ENCODE measurements around the gene PAH. TPM values are rescaled to one million over a fixed set of nuclear protein-coding genes. Genes with fewer than 3 reads are reported as not detected.
A peak's percentile ranks its signal among the peaks of the same experiment; 100 is the strongest.

The PAH gene
- total RNA-seq, 1 donor from 2014 or later, result not detected

DNA sequence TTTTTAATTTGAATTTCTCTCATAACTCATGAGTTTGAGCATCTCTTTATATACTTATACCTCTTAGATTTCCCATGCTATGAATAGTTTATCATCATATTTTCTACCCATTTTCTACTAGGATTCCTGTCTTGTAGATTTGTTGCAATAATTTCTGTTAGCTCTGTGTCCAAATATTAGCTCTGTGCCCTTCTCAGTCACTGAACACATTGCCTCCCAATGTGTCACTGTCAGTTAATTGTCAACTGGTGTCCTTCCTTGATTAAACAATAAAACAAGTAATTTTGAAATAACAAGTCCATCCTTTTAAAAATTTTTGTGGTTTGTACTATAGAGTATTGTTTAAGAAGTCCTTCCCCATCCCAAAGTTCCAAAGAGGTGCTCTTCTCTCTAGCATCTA, 4.2 kb upstream of the PAH start:
- no peak for DNase-seq (ENCODE audit: low spot score in 2 of 2, unreplicated experiment in 2 of 2)
- Mint-ChIP-seq H3K27ac (no peak overlapping the region), H3K4me3 (no peak overlapping the region), H3K4me1 (no peaks in the 10 kb centered on the region), H3K9me3 (no peaks in the 10 kb centered on the region), H3K36me3 (no peaks in the 10 kb centered on the region), H3K27me3 (ENCODE audit: low read depth) (peaks cover 74% of the 10 kb centered on the region)
- no peak for TF ChIP-seq CTCF (IDR thresholded peaks at IDR 0.05; ENCODE audit: unreplicated experiment)

DNA sequence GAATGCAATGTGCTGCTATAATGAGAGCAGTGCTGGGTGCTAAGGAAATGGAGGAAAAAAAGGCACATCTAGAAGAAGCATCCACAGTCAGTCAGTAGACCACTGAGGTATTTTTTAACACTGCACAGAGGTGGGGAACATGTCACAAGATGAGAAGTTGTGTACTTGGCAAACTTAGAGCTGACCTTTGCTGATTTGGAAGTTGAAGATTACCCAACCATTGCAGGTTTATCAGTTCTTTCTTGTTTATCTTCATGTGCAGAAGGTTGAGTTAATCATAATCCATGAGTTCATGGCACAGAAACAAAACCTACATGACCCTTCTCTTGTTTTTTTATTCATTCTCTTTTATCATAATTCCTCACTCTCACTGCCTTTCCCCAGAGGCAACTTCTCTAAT, 3.2 kb upstream of the PAH start:
- Mint-ChIP-seq H3K9me3 (no peaks in the 10 kb centered on the region), H3K27ac (no peak overlapping the region), H3K4me1 (no peaks in the 10 kb centered on the region), H3K4me3 (no peak overlapping the region), H3K36me3 (no peaks in the 10 kb centered on the region), H3K27me3 (ENCODE audit: low read depth) (peaks cover 74% of the 10 kb centered on the region)
- no peak for TF ChIP-seq CTCF (IDR thresholded peaks at IDR 0.05; ENCODE audit: unreplicated experiment)
- no peak for DNase-seq (ENCODE audit: low spot score in 2 of 2, unreplicated experiment in 2 of 2)

- no peaks in the 10 kb centered on the region for H3K4me1 Mint-ChIP-seq
These were observed 1.8 kb upstream of the PAH start for GRCh38 chr12:102918840-102919239.

DNA sequence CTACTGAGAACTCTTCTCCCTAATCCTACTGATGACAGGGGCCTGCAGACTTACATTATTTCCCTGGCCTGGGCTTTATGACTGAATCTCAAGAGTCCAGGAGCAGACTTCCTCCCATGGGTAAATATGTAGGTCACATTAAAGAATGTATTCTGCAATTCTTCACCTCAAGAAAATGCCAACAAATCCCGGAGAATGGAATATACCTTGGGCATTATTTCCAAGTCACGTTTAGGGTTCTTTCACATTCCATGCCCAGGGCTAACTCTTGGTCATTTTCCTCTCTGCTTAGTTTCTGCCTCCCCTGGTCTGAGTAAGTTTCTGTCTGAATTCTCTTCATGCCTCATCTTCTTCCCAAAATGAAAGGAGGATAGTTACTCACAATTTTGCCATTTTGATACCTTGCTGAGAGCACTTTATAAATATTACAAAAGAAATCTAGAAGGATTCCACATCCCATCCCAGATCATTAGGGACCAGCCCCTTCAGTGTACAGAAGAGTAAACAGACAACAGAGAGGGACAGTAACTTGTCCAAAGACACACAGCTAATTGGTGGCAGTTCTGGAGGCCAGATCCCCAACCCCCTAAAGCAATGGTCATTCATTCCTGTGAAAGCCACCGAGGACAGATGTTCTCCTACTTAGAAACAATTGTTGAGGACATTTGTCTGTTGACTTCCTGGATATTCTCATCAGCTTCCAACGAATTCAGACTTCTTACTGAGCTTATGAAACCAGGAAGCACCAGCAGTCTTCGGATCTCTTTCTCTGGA, 605 bp downstream of the PAH start:
- H3K27me3 Mint-ChIP-seq (ENCODE audit: low read depth), result peaks cover 59% of the 10 kb centered on the region
- TF ChIP-seq CTCF (IDR thresholded peaks at IDR 0.05; ENCODE audit: unreplicated experiment), result no peak
- no peaks in the 10 kb centered on the region for H3K4me1 Mint-ChIP-seq
- H3K36me3 Mint-ChIP-seq, result no peaks in the 10 kb centered on the region
- H3K4me3 Mint-ChIP-seq, result peak overlapping the region; percentile 65
- DNase-seq (ENCODE audit: low spot score in 2 of 2, unreplicated experiment in 2 of 2), result no peak
- H3K27ac Mint-ChIP-seq, result no peak overlapping the region
- H3K9me3 Mint-ChIP-seq, result no peaks in the 10 kb centered on the region

More at GRCh38 chr12:102918840-102919239, 1.8 kb upstream of the PAH start:
- DNase-seq (ENCODE audit: low spot score in 2 of 2, unreplicated experiment in 2 of 2), result no peak
- Mint-ChIP-seq H3K9me3 (no peaks in the 10 kb centered on the region), H3K4me3 (no peak overlapping the region), H3K36me3 (no peaks in the 10 kb centered on the region), H3K27ac (no peak overlapping the region), H3K27me3 (ENCODE audit: low read depth) (peaks cover 72% of the 10 kb centered on the region)
- no peak for TF ChIP-seq CTCF (IDR thresholded peaks at IDR 0.05; ENCODE audit: unreplicated experiment)

DNA sequence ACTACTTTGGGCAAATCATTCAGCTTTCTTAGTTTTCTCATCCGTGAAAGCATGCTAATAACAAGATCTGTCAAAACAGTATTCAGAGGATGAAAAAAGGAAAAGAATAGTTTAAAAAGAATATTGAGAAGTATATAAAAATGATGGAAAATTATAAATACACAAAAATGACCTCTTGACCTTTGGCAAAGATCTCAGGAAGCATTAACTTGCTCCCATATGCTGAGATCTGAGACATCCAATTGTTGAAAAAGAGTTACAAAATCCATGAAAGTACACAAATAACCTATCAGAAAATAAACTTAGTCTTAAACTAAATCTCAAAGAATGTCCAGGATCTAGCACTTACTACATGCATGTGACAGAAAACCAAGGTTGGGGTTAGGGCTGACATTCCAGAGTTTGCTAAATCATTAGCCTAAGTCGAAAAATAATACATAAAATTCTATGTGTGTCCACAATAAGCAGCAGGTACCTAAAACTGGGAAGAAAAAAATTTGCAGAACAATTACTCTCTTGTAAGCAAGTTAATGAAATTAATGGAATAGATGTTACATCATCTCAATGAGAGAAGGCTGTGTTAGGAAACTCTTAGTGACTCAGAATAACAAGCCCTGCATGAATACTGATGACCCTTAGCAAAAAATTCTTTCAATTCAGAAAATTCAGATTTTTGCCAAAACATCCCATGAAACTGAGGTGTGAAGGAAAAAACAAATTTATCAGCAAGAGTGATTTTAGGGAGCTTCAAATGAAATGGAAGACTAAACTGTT, 3.4 kb downstream of the PAH start:
- TF ChIP-seq CTCF (IDR thresholded peaks at IDR 0.05; ENCODE audit: unreplicated experiment), result no peak
- Mint-ChIP-seq H3K4me1 (no peaks in the 10 kb centered on the region), H3K36me3 (no peaks in the 10 kb centered on the region), H3K27me3 (ENCODE audit: low read depth) (peaks cover 49% of the 10 kb centered on the region), H3K27ac (no peak overlapping the region), H3K4me3 (no peak overlapping the region), H3K9me3 (no peaks in the 10 kb centered on the region)
- DNase-seq (ENCODE audit: low spot score in 2 of 2, unreplicated experiment in 2 of 2), result no peak

Data from mesothelial cell of epicardium (in vitro differentiated cells).